GM19455 (cell line): ENCODE data around the gene ZNF784.
A peak's percentile ranks its signal among the peaks of the same experiment; 100 is the strongest.

Experiments used
- ATAC-seq: cut with Tn5 transposase; IDR thresholded peaks from one replicate; pipeline ENCODE4 v1.9.1; 2021; ENCODE audit not compliant: unreplicated experiment

ZNF784 gene

DNA sequence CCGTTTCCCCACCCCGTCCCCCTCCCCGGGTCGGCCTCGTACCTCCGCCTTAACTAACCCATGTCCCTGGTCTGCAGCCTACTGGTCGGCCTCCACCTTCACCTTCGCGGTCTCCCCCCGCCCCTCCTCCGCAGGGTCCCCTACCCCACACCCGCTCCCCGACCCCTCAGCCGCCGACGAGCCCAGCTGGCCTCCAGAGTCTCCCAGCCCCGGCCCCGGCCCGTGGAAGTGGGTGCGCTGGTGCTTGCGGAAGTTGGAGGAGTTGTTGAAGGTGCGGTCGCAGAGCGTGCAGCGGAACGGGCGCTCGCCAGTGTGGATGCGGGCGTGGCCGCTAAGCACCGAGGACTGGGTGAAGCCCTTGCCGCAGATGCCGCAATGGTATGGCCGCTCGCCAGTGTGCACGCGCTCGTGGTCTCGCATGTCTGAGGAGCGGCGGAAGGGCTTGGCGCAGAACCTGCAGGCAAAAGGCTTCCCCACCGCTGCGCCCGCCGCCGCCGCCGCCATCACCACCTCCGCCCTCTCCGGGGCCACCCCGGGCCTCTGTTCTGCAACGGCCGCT lies 2.6 kb downstream of the ZNF784 start:
- no peak for ATAC-seq

DNA sequence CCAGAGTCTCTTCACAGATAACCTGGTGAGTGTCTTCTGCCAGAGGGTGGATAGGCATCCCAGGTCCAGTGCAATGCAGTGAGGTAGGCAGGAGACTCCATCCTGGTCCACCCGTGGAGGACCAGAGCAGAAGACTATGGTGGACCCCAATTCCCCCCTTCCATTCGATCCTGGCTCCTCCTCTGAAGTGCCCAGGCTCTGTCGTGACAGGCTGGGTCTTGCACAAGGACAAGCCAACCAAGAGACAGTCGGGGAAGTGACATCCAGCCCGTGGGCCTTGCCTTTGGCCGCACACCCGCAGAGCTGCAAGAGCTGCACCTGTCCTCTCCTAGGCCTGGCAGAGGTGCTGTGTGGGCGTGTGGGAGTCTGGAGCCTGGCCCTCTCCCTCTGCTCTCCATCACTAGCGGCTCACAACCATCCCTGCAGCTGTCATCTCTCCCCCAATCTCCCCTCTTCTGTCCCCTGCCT lies 3.1 kb downstream of the ZNF784 start:
- no peak for ATAC-seq

DNA sequence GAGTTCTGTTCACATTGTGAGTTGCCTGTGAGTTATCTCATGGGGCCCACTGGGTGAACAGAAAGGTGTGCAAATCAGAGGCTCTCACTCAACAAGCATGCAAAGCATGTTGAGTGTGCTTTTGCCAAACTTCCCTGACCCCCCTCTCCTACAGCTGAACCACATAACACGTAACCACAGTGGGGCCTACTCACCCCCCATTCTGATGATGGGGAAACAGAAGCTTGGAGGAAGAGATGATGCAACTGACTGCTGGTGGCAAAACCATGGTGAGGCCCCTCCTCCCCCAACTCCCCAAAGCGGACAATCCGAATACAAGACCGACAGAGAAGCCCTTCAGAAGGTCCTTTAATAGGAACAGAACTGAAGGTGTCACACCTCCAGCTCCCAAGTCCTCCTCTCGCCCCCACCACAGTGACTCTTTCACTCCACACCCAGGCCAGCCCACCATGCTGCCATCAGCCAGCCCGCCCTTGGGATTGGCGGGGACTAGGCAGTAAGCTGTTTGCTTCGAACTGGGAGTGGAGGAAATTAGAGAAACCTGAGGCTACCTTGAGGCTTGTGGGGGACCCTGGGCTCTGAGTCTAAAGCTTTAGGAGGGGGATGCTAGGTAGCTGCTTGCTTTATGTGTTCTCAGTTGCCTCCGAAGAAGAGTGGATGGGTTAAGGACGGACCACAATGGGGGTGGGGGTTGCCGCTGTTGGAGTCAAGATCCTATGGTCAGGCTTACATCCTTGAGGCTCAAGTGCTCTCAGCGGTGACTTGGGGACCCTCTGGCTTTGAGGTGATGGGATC lies 3.8 kb downstream of the ZNF784 start:
- no peak for ATAC-seq

DNA sequence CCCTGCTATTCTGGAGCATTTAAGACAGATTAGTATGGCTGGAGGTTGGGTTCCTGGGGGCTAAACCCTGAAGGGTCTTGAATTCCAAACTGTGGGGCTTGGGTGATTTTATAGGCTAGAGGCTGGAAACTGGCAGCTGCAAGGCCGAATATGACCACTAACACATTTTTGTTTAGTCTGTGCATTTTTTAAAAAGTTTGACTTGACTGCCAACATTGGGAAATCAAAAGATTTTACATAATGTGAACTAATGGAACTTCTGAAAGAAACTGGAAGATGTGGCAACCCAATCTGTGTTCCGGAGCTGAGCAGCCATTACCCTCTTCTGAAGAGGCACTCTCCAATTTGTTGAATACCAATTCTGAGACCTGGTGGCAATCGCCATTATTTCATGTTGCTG lies 5.1 kb downstream of the ZNF784 start:
- ATAC-seq = no peak

DNA sequence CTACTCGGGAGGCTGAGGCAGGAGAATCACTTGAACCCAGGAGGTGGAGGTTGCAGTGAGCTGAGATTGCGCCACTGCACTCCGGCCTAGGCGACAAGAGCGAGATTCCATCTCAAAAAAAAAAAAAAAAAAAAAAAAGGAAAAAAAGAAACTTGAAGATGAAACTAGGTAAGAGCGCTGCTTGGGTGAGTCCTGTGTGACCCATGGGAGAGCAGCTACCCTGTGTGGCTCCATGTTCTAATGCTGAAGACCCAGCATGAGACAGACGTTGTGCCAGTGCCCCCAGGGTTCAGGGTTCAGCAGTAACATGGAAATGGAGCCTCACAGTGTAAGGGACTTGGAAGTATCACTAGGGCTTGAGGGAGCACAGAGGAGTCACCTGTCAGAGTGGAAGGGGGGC lies 5.9 kb downstream of the ZNF784 start:
- no peak for ATAC-seq

DNA sequence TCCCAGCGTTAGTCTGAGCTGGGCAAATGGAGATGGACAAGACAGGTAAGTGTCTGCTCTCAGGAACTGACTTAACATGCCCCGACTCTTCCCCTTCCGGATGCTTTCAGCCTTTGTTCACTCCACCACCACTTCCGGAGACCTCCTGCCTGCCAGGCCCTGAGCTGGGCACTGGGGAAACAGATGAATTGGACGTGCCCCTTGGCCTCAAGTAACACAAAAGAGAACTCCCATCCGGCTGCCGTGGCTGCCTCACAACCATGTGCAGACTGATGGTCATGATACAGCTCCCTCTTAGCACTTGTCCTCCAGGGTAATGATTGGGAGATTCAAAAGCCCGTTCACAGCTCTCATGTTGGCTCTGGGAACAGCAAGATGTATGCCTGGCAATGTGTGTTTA lies 6.9 kb downstream of the ZNF784 start:
- no peak for ATAC-seq

DNA sequence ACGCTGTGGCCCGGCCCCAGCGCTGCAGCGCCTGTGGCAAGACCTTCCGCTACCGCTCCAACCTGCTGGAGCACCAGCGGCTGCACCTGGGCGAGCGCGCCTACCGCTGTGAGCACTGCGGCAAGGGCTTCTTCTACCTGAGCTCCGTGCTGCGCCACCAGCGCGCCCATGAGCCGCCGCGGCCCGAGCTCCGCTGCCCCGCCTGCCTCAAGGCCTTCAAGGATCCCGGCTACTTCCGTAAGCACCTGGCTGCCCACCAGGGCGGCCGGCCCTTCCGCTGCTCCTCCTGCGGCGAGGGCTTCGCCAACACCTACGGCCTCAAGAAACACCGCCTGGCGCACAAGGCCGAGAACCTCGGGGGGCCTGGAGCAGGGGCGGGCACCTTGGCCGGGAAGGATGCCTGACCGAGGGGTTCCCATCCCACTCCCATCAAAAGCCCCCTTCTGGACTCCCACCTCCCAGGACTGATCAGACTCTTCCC lies 7.9 kb downstream of the ZNF784 start:
- ATAC-seq = no peak

DNA sequence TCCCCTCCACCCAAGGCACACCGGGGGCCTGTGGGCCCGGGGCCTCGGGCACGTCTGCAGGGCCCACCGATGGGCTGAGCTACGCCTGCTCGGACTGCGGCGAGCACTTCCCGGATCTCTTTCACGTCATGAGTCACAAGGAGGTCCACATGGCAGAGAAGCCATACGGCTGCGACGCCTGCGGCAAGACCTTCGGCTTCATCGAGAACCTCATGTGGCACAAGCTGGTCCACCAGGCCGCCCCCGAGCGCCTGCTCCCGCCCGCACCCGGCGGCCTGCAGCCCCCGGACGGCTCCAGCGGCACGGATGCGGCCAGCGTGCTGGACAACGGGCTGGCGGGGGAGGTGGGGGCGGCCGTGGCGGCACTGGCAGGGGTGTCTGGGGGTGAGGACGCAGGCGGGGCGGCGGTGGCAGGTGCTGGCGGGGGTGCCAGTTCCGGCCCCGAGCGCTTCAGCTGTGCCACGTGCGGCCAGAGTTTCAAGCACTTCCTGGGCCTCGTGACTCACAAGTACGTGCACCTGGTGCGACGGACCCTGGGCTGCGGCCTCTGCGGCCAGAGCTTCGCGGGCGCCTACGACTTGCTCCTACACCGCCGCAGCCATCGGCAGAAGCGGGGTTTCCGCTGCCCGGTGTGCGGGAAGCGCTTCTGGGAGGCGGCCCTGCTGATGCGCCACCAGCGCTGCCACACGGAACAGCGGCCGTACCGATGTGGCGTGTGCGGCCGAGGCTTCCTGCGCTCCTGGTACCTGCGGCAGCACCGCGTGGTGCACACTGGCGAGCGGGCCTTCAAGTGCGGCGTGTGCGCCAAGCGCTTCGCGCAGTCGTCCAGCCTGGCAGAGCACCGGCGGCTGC lies 8.6 kb downstream of the ZNF784 start:
- no peak for ATAC-seq

DNA sequence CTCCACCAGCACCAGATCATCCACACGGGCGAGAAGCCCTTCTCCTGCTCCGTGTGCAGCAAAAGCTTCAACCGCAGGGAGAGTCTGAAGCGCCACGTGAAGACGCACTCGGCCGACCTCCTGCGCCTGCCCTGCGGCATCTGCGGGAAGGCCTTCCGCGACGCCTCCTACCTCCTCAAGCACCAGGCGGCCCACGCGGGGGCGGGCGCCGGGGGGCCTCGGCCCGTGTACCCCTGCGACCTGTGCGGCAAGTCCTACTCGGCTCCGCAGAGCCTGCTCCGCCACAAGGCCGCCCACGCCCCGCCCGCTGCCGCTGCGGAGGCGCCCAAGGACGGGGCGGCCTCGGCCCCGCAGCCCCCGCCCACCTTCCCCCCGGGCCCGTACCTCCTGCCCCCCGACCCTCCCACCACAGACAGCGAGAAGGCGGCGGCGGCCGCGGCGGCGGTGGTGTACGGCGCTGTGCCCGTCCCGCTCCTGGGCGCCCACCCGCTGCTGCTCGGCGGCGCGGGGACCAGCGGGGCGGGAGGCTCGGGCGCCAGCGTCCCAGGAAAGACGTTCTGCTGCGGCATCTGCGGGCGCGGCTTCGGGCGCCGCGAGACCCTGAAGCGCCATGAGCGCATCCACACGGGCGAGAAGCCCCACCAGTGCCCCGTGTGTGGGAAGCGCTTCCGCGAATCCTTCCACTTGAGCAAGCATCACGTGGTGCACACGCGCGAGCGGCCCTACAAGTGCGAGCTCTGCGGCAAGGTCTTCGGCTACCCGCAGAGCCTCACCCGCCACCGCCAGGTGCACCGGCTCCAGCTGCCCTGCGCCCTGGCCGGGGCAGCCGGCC lies 9.4 kb downstream of the ZNF784 start:
- ATAC-seq = no peak

DNA sequence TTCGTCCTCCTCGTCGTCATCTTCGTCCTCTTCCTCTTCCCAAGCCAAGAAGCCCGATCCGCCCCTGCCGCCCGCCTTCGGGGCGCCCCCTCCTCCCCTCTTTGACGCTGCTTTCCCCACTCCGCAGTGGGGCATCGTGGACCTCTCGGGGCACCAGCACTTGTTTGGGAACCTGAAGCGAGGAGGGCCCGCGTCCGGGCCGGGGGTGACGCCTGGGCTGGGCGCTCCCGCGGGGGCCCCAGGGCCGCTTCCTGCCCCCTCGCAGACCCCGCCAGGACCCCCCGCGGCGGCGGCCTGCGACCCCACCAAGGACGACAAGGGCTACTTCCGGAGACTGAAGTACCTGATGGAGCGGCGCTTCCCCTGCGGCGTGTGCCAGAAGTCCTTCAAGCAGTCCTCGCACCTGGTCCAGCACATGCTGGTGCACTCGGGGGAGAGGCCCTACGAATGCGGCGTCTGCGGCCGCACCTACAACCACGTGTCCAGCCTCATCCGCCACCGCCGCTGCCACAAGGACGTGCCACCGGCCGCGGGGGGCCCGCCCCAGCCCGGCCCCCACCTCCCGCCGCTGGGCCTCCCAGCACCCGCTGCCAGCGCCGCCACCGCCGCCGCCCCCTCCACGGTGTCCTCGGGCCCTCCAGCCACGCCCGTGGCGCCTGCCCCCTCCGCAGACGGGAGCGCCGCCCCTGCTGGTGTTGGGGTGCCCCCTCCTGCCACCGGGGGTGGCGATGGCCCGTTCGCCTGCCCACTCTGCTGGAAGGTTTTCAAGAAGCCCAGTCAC lies 10.2 kb downstream of the ZNF784 start:
- ATAC-seq = no peak

DNA sequence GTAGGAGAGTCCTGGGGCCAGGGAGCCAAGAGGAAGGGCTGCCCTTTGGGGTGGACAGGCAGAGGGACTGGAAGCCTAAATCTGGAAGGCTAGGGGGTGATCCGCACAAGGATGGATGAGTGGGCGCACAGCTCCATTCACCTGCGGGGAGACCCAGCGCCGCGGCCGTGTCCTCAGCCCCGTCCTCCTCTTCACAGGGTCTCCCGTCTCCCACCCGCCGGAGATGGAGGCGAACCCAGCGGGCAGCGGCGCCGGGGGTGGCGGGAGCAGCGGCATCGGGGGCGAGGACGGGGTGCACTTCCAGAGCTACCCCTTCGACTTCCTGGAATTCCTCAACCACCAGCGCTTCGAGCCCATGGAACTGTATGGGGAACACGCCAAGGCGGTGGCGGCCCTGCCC lies 11.0 kb downstream of the ZNF784 start:
- ATAC-seq = no peak

DNA sequence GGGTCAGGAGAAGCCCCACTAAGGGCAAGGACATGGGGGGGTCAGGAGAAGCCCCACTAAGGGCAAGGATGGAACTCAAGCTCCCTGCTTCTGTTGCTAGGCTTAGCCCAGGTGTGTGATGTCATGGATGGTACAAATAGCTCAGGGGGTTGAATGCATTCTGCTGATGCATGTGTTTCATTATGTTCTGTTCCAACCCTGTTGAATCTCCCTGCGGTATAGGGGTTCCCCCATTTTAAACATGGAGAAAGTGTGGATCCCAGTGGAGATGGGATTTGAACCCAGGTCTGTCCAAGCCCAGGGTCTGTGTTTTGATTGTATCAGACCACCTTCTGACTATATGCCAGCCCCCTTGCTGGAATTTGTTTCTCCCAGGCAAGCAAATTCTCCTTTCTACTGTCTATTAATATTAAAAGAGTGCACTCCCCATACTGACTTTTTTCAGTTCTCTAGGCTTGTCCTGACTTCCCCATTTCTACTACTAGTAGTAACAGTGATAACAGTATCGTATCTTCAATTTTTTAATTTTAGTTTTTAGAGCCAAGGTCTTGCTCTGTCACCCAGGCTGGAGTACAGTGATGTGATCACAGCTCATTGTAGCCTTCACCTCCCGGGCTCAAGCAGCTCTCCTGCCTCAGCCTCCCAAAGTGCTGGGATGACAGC lies 12.3 kb downstream of the ZNF784 start:
- no peak for ATAC-seq

DNA sequence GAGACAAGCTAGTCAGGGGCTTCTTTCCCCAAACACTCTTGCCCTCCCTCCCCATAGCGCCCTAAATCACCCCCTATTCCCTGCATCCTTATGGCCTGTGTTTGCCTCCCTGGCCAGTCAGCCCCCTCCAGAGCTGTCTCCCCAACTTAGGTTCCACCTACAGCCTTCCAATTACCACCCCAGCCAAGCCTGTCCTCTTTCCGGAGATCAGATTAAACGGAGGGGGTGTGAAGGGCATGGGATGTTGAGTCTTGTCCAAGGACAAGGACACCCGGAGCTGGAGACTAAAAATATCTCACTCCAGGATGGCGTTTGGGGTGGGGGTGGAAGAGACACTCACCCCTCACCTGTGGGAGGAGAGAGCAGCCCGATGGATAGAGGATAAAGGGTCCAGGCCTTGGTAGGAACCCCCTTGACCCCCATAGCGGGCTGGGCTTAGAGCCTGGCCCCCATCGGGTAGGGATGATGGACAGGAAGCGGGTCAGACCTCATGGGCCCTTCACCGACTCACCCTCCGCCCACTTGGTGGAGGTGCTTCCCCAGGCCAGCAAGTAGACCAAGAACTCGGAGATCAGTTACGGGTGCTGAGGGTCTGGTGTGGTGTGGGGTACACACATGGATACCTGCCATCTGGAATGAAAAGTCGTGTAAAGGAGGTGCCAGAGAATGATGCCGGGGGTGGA lies 12.9 kb downstream of the ZNF784 start:
- ATAC-seq = no peak

DNA sequence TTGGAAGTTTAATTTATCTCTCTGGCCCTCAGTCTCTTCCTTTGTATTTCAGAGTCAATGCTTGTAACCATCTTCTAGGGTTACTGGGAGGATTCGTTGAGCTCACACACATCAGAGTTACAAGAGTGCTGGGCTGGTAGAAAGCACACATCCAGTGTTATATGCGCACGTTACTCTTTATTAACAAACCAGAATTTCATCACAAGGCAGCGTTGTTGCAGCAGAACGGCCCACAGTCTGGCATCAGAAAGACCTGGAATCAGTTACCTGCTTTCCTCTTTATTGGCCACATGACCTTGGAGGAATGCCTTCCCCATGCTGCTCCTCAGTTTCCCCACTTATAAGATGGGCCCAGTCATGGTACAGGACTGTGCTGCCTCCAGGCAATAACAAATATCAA lies 15.0 kb downstream of the ZNF784 start:
- no peak for ATAC-seq

DNA sequence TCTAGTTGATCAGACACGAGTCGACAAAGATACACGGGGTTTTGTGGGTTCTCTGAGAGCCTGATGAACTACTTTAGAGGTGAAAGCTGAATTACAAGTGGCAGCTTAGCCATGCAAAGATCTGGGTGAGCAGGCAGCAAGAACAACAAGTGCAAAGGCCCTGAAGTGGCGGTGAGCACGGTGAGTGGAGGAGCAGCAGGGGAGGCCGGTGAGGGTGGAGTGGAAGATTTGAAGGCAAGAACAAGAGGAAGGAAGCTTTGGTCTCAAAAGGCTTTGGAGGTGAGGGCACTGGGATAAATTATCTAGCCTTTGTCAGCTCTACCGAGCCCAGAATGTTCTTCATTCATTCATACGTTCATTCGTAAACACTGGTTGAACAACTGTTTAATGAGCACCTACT lies 17.5 kb downstream of the ZNF784 start:
- no peak for ATAC-seq

DNA sequence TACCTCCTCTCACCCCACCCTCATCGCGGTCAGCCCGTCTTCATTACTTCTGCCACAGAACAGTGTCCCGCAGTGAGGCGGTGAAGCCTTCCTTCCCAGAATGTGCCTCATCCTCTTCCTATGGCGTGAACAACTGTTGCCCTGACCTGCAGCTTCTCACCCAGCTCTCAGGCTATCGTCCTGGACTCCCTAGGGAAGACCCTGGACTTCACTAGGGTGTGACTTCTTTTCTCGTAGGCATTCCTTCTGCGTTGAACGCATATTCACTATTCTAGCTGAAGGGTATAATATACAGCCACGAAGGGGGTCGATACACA lies 17.9 kb downstream of the ZNF784 start:
- ATAC-seq = no peak

DNA sequence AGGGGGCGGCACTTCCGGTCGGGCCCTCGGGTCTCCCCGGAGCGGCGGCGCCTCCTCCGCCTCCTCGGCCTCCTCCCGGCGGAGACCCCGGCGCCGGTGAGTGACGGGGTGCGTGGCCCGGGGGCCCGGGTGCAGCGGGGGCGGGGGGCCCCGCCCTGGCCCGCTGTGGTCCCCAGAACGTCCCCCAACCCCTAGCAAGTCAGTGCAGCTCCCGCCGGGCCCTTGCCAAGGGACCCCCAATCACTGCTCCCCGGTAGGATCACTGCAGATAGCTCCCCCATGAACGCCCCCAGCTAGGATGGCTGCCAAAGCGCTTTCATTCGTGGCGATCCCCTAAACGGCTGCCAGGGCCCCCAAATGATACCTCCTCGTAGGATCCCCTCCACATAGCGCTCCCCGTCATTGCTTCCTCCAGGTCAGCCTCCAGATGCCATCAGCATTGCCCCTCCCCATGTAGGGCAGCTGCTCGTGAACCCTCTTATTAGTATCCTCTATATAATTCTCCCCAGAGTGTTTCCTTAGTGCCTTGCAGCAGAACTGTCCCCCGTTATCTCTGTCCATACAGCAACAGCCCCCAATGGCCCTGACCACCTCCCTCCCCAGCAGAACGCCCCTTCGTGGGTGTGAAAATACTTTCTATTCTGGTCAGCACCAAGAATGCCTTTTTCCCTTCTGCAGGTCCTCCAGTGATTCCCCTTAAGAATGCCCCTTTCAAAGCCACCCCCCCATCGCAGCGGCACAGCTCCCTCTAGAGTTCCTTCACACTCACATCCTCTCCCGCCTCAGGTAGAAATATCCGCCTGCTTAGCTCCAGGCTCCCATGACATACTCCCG lies 18.5 kb downstream of the ZNF784 start, which contains the start of gene ZNF865:
Gene ZNF865, plus strand, starts transcription at position 11 of the 834 bp plus-strand sequence. CDS start 7,972 bp downstream, outside the sequence.
- peak; percentile 25 for ATAC-seq

DNA sequence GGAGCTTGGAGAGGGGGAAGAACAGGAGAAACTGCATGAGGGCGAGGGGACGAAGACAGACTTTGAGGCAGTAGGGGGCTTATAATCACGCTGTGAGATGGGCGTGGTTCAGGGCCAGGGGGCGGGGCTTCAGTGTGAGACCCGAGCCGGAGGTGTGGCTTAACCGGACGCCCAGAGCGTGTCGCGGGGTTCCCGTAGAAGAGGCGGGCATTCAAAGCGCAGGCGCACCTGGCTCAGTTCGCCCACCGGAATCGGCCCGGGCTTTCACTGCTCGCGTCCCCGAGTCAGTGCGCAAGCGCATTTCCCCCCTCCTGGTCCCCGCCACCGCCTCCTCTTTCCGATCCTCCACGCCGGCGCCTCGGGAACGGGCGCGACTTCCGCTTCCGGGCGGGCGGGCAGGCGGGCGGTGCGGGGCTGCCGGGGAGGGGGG lies 19.1 kb downstream of the ZNF784 start:
- peak; percentile 59 for ATAC-seq
